NCI-H69 (cell line): ENCODE results near the gene ATP8A2.

Experiments
- DNase-seq: peaks from one replicate; lab custom pipeline; 2025; lab: John Stamatoyannopoulos, UW

The ATP8A2 gene

GRCh38 chr13:25630329-25630900, 258.6 kb downstream of the ATP8A2 start:
- no peak for DNase-seq

GRCh38 chr13:25632166-25632888, 260.6 kb downstream of the ATP8A2 start:
- no peak for DNase-seq

- no peak for DNase-seq
These were observed 261.3 kb downstream of the ATP8A2 start for GRCh38 chr13:25633093-25633492.

- no peak for DNase-seq
These were observed 273.9 kb downstream of the ATP8A2 start for GRCh38 chr13:25645681-25646080.

GRCh38 chr13:25649001-25649633, 277.3 kb downstream of the ATP8A2 start:
- no peak for DNase-seq

- no peak for DNase-seq
These were observed 281.0 kb downstream of the ATP8A2 start for GRCh38 chr13:25652764-25653163.

GRCh38 chr13:25654322-25654721, 282.5 kb downstream of the ATP8A2 start:
- DNase-seq = no peak

GRCh38 chr13:25657157-25657556, 285.4 kb downstream of the ATP8A2 start:
- DNase-seq = no peak

GRCh38 chr13:25659091-25659795, 287.5 kb downstream of the ATP8A2 start:
- no peak for DNase-seq

- DNase-seq = no peak
These were observed 289.2 kb downstream of the ATP8A2 start for GRCh38 chr13:25660996-25661395.

GRCh38 chr13:25662516-25662915, 290.7 kb downstream of the ATP8A2 start:
- no peak for DNase-seq

- DNase-seq = no peak
These were observed 296.6 kb downstream of the ATP8A2 start for GRCh38 chr13:25668345-25668744.

GRCh38 chr13:25673711-25674110, 301.9 kb downstream of the ATP8A2 start:
- DNase-seq = no peak

- no peak for DNase-seq
These were observed 302.6 kb downstream of the ATP8A2 start for GRCh38 chr13:25674371-25674770.

GRCh38 chr13:25675060-25675459, 303.3 kb downstream of the ATP8A2 start:
- DNase-seq = no peak

GRCh38 chr13:25677956-25678355, 306.2 kb downstream of the ATP8A2 start:
- no peak for DNase-seq

- DNase-seq = no peak
These were observed 306.6 kb downstream of the ATP8A2 start for GRCh38 chr13:25678398-25678797.

- no peak for DNase-seq
These were observed 307.4 kb downstream of the ATP8A2 start for GRCh38 chr13:25679159-25679558.

GRCh38 chr13:25679936-25680335, 308.2 kb downstream of the ATP8A2 start:
- DNase-seq = no peak

GRCh38 chr13:25682276-25682675, 310.5 kb downstream of the ATP8A2 start:
- DNase-seq = no peak

GRCh38 chr13:25683056-25683455, 311.3 kb downstream of the ATP8A2 start:
- no peak for DNase-seq

GRCh38 chr13:25683662-25684370, 312.0 kb downstream of the ATP8A2 start:
- no peak for DNase-seq
